G401.6 (cell line): Measurements from ENCODE around the gene ABHD14A.

Experiments
- FAIRE-seq: peaks from 2 replicates; lab custom pipeline; 2012; peaks lifted over from hg19 to GRCh38; lab: Jason Lieb, UNC

The ABHD14A gene

DNA sequence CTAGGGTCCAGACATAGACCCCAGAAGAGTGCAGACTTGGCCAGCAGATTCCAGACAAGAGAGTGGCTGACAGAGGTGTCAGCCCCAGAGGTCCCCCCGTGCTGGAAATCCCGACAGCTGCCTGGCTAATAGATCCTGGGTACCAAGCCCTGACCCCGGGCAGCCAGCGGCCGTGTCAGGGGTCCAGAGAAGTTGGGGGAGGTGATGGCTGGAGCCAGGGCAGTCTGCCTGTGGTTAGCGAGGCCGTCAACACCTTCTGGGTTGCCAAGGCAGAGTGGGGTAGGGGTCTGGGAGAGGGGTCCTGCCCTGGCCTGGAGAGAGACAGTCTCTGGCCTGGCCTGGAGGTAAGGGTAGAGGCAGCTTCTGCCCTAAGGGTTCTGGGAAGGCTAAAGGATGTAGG is 45.9 kb downstream of the ABHD14A start:
- FAIRE-seq: no peak

DNA sequence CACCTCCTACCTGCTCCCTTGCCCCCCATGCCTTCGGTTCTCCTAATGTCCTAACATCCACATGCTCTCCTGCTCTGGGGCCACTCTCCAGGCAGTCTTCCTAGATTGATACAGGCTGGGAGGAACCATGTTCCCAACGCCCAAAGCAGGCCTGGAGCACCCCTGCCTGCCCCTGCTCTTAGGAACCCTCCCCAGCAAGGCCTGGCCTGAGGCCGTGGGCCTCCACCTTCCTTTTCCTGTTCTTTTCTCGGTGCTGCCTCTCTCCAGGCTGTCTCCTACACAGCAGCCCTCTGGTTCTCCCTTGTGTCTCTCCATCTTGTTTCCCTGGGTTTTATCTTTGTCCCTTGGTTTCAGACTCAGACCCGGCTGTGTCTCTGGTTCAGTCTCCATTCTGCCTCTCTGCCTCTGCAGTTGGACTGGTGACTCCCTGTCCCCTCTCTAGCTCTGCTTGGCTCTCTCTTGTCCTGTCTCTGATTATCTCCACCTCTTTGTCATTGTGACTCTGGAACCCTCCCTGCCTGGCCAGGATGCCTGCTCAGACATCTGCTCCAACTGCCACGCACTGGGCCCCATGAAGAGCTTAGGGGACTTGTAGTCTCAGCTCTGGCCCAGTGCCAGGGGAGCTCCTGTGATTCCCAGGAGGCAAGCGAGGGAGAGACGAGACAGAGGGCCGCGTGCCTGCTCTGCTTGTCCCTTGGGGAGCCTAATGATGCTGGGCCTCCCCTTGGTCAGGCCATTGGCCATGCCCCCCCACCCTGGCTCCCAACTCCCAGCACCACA is 46.8 kb downstream of the ABHD14A start:
- no peak for FAIRE-seq

DNA sequence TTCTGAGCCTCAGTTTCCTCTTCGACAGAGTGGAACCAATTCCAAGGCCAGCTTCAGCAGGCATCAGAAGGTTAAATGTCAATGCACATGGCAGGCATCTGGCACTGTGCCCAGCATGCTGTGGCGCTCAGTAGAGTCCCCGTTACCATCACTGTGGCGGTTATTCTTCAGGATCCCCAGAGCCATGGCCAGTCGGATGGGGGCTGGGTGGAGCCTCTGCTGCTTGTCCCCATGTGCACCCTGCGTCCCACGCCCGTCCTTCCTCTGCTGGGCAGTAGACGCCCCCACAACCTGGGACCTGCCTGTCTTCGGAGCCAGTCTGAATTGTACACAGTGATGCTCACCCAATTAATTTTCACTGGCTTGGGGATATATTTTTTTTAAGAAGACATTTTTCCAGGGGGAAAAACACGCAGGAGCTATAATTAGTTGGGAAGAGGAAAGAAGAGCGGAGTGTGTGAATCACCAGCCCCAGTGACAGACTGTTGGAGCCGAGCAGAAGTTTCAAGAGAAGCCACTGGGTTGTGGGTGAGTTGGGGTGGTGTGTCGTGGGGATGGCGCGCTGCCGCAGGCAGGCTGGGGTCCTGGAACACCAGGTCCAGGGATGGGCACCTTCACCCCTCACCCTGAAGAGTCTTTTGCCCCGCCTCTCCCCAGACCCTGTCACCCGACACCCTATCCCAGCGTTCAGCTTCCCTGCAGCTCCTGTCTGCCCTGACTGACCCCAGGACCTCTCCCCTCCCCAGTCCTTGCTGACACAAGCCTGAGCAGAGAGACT is 47.6 kb downstream of the ABHD14A start:
- FAIRE-seq: no peak

DNA sequence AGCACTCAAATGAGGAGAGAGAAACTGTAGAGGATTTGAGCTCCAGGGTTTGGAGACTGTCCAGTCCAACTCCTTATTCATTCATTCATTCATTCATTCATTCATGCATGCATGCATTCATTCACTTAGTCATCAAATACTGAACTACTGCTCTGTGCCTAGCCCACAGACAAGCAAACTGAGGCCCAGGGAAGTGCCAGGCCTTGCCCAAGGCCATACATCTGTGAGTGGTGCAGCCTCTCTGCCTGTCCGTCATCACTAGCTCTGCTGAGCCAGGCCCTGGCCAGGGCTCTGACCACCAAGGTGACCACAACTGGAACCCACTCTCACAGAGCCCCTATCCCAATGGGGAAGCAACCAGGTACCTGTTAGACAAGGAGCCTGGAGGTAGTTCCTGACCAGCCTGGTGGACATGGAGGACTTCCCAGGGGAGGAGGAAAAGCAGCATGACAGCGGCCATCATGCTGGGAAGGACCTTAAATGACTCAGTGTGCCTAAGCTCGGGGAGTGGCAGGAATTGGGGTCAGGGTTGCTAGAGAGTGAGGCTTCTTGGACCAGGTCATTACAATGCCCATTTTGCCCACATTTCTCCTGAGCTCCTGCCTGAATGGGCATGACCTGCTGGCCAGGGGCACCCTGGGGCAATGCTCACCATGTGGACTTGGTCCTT is 48.4 kb downstream of the ABHD14A start:
- FAIRE-seq: no peak

DNA sequence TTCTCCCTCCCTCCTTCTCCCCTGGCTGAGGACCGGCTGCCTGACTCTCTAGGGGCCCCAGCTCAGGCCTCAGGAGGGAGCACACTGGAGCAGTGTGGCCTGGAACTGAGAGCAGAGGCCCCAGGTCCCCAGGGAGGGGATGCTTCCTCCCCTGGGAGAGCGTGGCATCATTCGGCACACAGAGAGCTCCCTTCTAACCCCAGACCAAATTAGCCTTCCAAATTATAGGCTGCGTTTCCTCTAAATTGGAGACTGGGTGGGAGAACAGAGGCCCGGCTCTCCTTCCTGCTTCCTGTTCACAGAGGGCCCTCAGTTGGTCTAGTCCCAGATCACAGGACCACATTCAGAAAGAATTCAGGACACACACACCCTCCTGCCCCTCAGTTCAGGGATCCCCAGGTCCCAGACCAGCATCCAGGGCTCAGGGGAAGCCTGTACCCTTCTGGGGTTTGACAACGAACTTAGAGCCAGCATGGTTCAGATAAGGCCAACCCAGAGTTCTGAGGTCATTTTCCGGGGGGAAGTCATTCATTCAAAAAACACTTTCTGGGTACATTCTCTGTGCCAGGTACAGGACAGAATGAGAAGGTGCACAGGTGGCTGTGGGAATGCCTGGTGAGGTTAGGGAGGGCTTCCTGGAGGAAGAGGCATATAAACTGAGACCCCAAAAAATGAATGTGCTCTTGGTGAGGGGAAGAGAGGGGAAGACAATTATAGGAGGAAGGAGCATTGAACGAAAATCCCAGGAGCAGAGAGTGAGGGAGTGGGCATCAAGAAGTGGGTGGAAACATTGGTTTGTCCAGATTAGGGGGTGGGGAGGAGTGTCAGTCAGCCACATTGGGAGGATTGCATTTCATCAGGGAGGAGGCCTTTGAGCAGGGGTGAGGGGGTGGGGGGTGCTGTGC is 49.2 kb downstream of the ABHD14A start:
- FAIRE-seq: no peak

DNA sequence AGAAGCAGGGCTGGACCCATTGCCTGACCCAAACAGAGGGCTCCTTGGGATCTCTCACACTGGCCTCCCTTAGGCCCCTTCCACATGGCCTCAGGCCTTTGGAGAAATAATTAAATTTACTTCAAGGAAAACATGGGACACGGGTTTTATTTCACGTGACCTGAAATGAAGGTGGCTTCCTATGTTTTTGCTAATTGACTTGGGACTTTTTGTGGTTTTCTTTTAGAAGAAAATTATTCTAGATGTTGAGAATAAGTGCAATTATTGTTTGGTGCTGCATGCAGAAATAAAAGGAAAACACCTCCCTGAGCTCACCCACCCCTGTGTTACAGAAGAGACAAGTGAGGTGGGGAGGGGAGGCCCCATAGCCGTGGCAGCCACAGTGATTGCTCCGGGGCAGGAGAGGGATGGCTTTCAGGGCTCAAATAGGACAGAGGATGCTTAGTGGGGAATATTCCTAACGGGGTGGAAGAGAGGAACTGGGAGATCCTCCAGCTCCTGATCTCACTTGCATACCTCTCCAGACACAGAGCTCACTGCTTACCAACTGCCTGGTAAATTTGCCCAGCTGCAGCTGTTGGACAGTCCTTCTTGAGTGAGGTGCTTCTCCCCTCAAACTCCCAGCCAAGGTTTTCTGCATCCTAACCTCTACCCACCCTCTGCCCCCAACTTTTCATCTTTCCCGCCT is 50.0 kb downstream of the ABHD14A start:
- FAIRE-seq: no peak

DNA sequence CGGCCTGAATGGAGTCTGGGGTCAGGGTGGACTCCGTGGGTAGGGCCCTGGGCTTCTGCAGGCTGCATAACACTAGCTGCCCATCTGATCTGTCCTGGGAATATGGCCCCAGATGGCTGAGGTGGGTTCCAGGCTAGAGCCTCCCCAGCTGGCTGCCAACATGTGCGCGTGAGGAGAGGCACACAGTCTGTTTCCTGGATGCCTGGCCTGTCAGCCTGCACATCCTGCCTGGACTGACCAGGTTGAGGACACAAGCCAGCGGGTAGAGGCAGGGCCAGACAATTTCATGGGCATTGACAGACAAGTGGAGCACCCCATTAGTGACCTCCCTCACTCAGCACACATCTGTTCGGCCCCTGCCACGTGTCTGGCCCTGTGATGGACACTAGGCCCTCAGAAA is 50.6 kb downstream of the ABHD14A start:
- FAIRE-seq: no peak

DNA sequence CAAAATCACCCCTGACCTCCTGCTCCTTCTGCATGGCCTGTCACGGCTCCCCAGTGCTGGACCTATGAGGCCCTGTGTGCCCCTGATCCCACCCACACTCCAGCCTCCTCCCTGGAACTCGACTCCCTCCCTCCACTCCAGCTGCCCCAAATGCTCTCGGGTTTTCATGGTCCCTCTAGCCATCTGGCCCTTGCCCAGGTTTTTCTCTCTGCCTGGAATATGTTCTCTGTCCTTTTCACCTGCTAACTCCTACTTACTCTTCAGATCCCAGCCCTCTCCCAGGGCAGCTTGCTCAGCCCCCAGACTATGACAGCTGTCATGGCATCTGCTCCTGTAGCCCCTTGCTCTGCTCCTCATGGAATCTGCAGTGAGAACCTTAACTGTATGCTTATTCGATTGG is 51.2 kb downstream of the ABHD14A start:
- FAIRE-seq: no peak

DNA sequence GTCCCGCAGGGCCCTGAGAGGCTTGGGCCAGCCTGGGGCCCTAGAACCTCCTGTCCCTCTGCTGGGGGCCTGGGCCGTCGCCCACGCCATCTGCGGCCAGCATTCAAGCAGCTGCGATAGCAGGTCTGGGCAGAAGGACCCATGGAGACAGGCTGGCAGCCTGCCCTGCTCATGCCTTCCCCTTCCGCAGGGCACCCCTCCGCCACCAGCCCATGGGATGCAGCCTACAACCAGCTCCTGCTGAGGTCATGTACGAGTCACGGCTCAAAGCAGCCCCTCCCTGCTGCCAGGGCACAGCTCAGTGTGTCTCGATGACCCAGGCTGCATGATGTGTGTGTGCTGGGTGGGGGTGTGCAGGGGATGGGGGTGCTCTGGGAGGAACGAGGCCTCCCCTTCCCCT is 53.7 kb downstream of the ABHD14A start:
- no peak for FAIRE-seq

DNA sequence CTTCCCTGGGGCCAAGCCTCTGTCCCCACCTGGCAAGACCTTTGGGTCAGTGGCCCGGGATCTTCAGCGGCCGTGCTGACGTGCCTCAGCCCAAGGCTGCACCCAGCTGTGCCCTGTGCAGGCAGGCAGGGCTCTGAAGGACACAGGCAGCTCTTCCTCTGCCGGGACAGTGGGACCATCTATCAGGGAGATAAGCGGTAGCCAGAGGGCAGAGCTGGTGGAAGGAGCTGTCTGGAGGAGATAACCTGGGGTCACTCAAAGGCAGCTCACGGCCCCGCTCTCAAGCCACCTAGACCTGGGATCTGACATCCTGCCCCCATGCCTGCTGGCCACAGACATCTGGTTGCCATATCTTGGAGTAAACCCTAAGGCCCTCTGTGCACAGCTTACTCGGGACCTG is 54.2 kb downstream of the ABHD14A start:
- no peak for FAIRE-seq

DNA sequence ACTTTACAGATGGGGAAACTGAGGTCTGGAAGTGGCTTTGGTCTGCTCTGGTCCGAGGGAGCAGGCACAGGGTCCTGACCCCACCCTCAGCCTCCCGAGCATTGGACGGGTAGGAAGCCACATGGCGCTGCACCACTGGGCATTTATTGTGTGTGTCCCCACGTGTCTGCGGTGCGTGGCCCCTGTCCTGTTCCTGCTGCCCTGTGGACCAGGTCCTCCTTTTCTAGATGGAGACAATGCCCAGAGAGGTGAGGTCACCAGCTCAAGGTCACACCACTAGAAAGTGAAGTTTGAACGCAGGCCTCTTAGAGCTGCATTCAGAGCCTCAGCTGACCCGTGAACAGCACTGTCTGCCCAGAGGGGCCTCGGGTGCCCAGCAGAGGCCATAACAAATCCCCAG is 54.7 kb downstream of the ABHD14A start:
- FAIRE-seq: no peak
